Heart right ventricle (tissue), 16 donors: ENCODE data around the gene ROPN1. TPM values are rescaled to one million over a fixed set of nuclear protein-coding genes. Genes with fewer than 3 reads are reported as not detected.

ENCODE experiments used
- ATAC-seq, 8 donors: fragments of 200-7000 bp; cut with Tn5 transposase; one replicate each; pipeline ENCODE4 v1.9.1; 2020; ENCODE audit warnings: mild to moderate bottlenecking in 8 of 8, moderate library complexity in 8 of 8, moderate number of reproducible peaks in 1 of 8
- DNase-seq, 2 donors: peaks; one replicate each; pipeline ENCODE4 v3.0.0-alpha.2; 2020
- H3K27ac ChIP-seq, 10 donors: fragments of 200-600 bp; sonication (generic) in 2 of 10; one replicate each; pipeline versions ENCODE4 v1.5.0 to v1.8.0; 2020 to 2022; ENCODE audit warnings: mild to moderate bottlenecking in 3 of 10
- H3K27me3 ChIP-seq, 7 donors: fragments of 200-600 bp; one replicate each; pipeline ENCODE4 v1.8.0; 2021 to 2022; ENCODE audit warnings: mild to moderate bottlenecking in 2 of 7
- H3K36me3 ChIP-seq, 9 donors: fragments of 200-600 bp; sonication (generic) in 1 of 9; one replicate each; pipeline versions ENCODE4 v1.5.0 to v1.8.0; 2020 to 2022; ENCODE audit warnings: mild to moderate bottlenecking in 2 of 9
- H3K4me1 ChIP-seq, 9 donors: fragments of 200-600 bp; sonication (generic) in 1 of 9; one replicate each; pipeline versions ENCODE4 v1.5.0 to v1.8.0; 2020 to 2022; ENCODE audit warnings: mild to moderate bottlenecking in 4 of 9
- H3K4me3 ChIP-seq, 10 donors: fragments of 200-600 bp; sonication (generic) in 2 of 10; one replicate each; pipeline versions ENCODE4 v1.5.0 to v1.8.0; 2020 to 2022; ENCODE audit warnings: mild to moderate bottlenecking in 7 of 10, moderate library complexity in 2 of 10
- H3K9me3 ChIP-seq, 11 donors: fragments of 200-600 bp in 10 of 11; sonication (generic) in 2 of 11; one replicate each; pipeline versions ENCODE4 v1.5.0 to v1.8.0; 2013 to 2022; ENCODE audit warnings: mild to moderate bottlenecking in 2 of 11, control low read depth in 1 of 11, moderate library complexity in 1 of 11
- CTCF ChIP-seq, 9 donors: fragments of 200-600 bp; sonication (generic) in 2 of 9; IDR thresholded peaks; one replicate each; pipeline versions ENCODE4 v1.5.0 to v1.8.0; 2021 to 2022; ENCODE audit warnings: antibody characterized with exemption in 9 of 9, mild to moderate bottlenecking in 5 of 9, moderate library complexity in 1 of 9
- WGBS, 2 donors: extraction: QIAGEN DNeasy Blood & Tissue Kit; methylation state at CpG; one replicate each; pipeline ENCODE4 v1.1.7; 2013; ENCODE audit warnings: inconsistent platforms in 1 of 2; 5-methylcytosine and 5-hydroxymethylcytosine counted together
- intact Hi-C, 10 donors: fragments of 100-400 bp; cut with DNase I; formaldehyde crosslinking; loops; one replicate each; pipeline versions ENCODE4 v1.11.1 to v1.14.2; 2022
- polyA plus RNA-seq, 2 donors: library from polyadenylated mRNA; stranded (reverse); fragments of 200-250 nt; gene quantifications; one replicate each; pipeline ENCODE4 v1.2.3, GENCODE V29; 2013
- total RNA-seq, 10 donors: library from RNA; stranded (reverse); fragmentation: NEBNext Ultra II Directional in 3 of 10; extraction: Animal tissue kit (Norgen Biotek cat#: 25700) in 3 of 10; gene quantifications; one replicate each; pipeline versions ENCODE4 v1.2.1 to v1.2.4, GENCODE V29; 2021 to 2023
- donor health status: Arrhythmogenic right ventricular cardiomyopathy.
- donor health status: ischemic (EF 13 %, LVEDD 7.1; RV severe dilation, severe dysfunction).
- donor health status: healthy with polysubstance abuse.
- donor health status: DM: no; HTN: yes; CAD: no.
- donor health status: DM: no; HTN: no; CAD: no.
- donor health status: ischemic (EF 25% LVEDD 6.9; RV normal size, moderate dysfunction).
- donor health status: ischemic (EF 25% LVEDD 5.7; RV mildly dilated, moderate dysfunction).
- donor health status: healthy.
- donor health status: DM: yes; HTN: yes; CAD: no.
- donor health status: Ischemic cardiomyopathy.
- donor health status: ischemic (EF 35%, LVEDD 5.7; RV mildly dilated, moderate dysfunction).
- donor health status: nonischemic (EF 11% LVEDD 7.7; RV severe dilation, severe dysfunction).
- donor health status: DM: yes; HTN: yes; CAD: no.
- donor health status: PGD.
- donor health status: ischemic (EF 29% LVEDD 5.4; RV normal size, mild dysfunction).
- donor health status: nonischemic (EF 23%, LVEDD 6.1; RV moderate dilation, normal function).

Gene ROPN1
- total and polyA plus RNA-seq, 12 donors: 0.28 to 2.0 (median 0.42) TPM; not detected in 5

GRCh38 chr3:123997543-123997942, 5.6 kb upstream of the ROPN1 start:
- 75 to 89% methylated on average over 2 of the region's 2 CpGs for WGBS, 2 donors
- no peak for TF ChIP-seq CTCF (IDR thresholded peaks at IDR 0.05)

GRCh38 chr3:123993818-123994217, 1.9 kb upstream of the ROPN1 start:
- Histone ChIP-seq H3K27me3 (peaks cover 0 to 29% (median 0%) of the 10 kb centered on the region in 7 donors), H3K27ac (no peak overlapping the region), H3K4me1 (no peaks in the 10 kb centered on the region), H3K9me3 (peaks cover 0 to 18% (median 0%) of the 10 kb centered on the region in 11 donors), H3K36me3 (no peaks in the 10 kb centered on the region), H3K4me3 (no peak overlapping the region)
- ATAC-seq (no peak), DNase-seq (no peak)
- WGBS, 2 donors: 72 to 78% methylated on average over 1 of the region's 1 CpG
- TF ChIP-seq CTCF (IDR thresholded peaks at IDR 0.05): no peak
- intact Hi-C loops: no loop called here

More at GRCh38 chr3:123997543-123997942, 5.6 kb upstream of the ROPN1 start:
- Histone ChIP-seq H3K9me3 (peaks cover 0 to 18% (median 0%) of the 10 kb centered on the region in 11 donors), H3K27me3 (peaks cover 0 to 21% (median 0%) of the 10 kb centered on the region in 7 donors), H3K27ac (no peak overlapping the region), H3K4me1 (peaks cover 0 to 2% (median 0%) of the 10 kb centered on the region in 9 donors), H3K36me3 (no peaks in the 10 kb centered on the region), H3K4me3 (no peak overlapping the region)
- DNase-seq (no peak), ATAC-seq (no peak)
- intact Hi-C loops: no loop called here

- no peak for TF ChIP-seq CTCF (IDR thresholded peaks at IDR 0.05)
- intact Hi-C loops: loop anchor here in 2 of 10 donors (10.0 kb wide), 2 partner anchors 252 to 332 kb away; no protein-coding TSS in a partner anchor
- peaks cover 0 to 66% (median 10%) of the 10 kb centered on the region in 7 donors for H3K27me3 ChIP-seq
- ATAC-seq: peak in 1 of 8 donors; percentile 56
- no peak for DNase-seq
- WGBS, 2 donors: 75 to 80% methylated on average over 3 of the region's 3 CpGs
- H3K27ac ChIP-seq: no peak overlapping the region
- no peaks in the 10 kb centered on the region for H3K36me3 ChIP-seq
- no peaks in the 10 kb centered on the region for H3K9me3 ChIP-seq
- peaks cover 0 to 7% (median 0%) of the 10 kb centered on the region in 9 donors for H3K4me1 ChIP-seq
- no peak overlapping the region for H3K4me3 ChIP-seq
These were observed 5.5 kb downstream of the ROPN1 start for GRCh38 chr3:123986427-123986826.

- intact Hi-C loops: loop anchor here in 2 of 10 donors (10.0 kb wide), 2 partner anchors 250 to 330 kb away; no protein-coding TSS in a partner anchor
These were observed 7.0 kb downstream of the ROPN1 start for GRCh38 chr3:123984957-123985356.

More at GRCh38 chr3:123984957-123985356, 7.0 kb downstream of the ROPN1 start:
- Histone ChIP-seq H3K27me3 (peaks cover 0 to 71% (median 22%) of the 10 kb centered on the region in 7 donors), H3K9me3 (no peaks in the 10 kb centered on the region), H3K36me3 (no peaks in the 10 kb centered on the region), H3K4me1 (peaks cover 0 to 12% (median 4%) of the 10 kb centered on the region in 9 donors), H3K4me3 (no peak overlapping the region), H3K27ac (no peak overlapping the region)
- no peak for ATAC-seq
- no peak for TF ChIP-seq CTCF (IDR thresholded peaks at IDR 0.05)
- WGBS, 2 donors: 83 to 88% methylated on average over 3 of the region's 3 CpGs
- no peak for DNase-seq
